ENCODE data around the gene GPHN.

- TF ChIP-seq CTCF (IDR thresholded peaks at IDR 0.05), result no peak
- TF ChIP-seq POLR2A (IDR thresholded peaks at IDR 0.05), result no peak
- TF ChIP-seq EP300 (IDR thresholded peaks at IDR 0.05), result no peak
- TF ChIP-seq POLR2AphosphoS5 (IDR thresholded peaks at IDR 0.05), result no peak
Observed at GRCh38 chr14:67195279-67195678, 687.3 kb downstream of the GPHN start.

All from upper lobe of left lung (tissue), 4 donors.